Psoas muscle (tissue), 8 donors: ENCODE measurements around the gene KNDC1. TPM values are rescaled to one million over a fixed set of nuclear protein-coding genes. Genes with fewer than 3 reads are reported as not detected.
"Not testable (repeated sequence)": the region's sequence is repeated elsewhere in the genome, so short reads cannot be mapped to it uniquely, and the experiment has no call there.

ENCODE experiments used
- ATAC-seq, 4 donors: fragments of 200-7000 bp; cut with Tn5 transposase; one replicate each; pipeline ENCODE4 v1.9.1; 2020; ENCODE audit warnings: moderate library complexity in 3 of 4, mild to moderate bottlenecking in 2 of 4
- DNase-seq, 2 donors: peaks; one replicate each; pipeline ENCODE4 v3.0.0-alpha.2; 2020
- H3K27ac ChIP-seq: fragments of 200-600 bp; one replicate; pipeline ENCODE4 v1.8.0; 2022
- H3K27me3 ChIP-seq, 3 donors: fragments of 200-600 bp in 1 of 3; one replicate each; pipeline versions ENCODE4 v1.6.1 to v1.8.0; 2013 to 2022; ENCODE audit warnings: low read length in 2 of 3, mild to moderate bottlenecking in 2 of 3, moderate library complexity in 1 of 3; ENCODE audit not compliant: insufficient read depth in 3 of 3
- H3K36me3 ChIP-seq, 2 donors: fragments of 200-600 bp in 1 of 2; one replicate each; pipeline versions ENCODE4 v1.6.1 to v1.8.0; 2013 to 2022; ENCODE audit warnings: low read depth in 1 of 2, mild to moderate bottlenecking in 1 of 2, moderate library complexity in 1 of 2; ENCODE audit not compliant: insufficient read depth in 1 of 2
- H3K4me1 ChIP-seq: fragments of 200-600 bp; one replicate; pipeline ENCODE4 v1.8.0; 2022
- H3K4me3 ChIP-seq: fragments of 200-600 bp; one replicate; pipeline ENCODE4 v1.8.0; 2022; ENCODE audit warnings: mild to moderate bottlenecking
- H3K9me3 ChIP-seq: fragments of 200-600 bp; one replicate; pipeline ENCODE4 v1.8.0; 2022
- CTCF ChIP-seq: fragments of 200-600 bp; IDR thresholded peaks from one replicate; pipeline ENCODE4 v1.8.0; 2022; ENCODE audit warnings: antibody characterized with exemption
- WGBS, 3 donors: extraction: QIAGEN DNeasy Blood & Tissue Kit; methylation state at CpG; one replicate each; pipeline versions ENCODE4 v1.1.6 to v1.1.7; 2013; 5-methylcytosine and 5-hydroxymethylcytosine counted together
- intact Hi-C, 2 donors: fragments of 100-400 bp; cut with DNase I; formaldehyde crosslinking; loops; one replicate each; pipeline versions ENCODE4 v1.11.0 to v1.14.2; 2022
- polyA plus RNA-seq, 3 donors: library from polyadenylated mRNA; stranded (reverse); fragments of 200-250 nt; gene quantifications; one replicate each; pipeline ENCODE4 v1.2.3, GENCODE V29; 2013
- total RNA-seq, 4 donors: library from RNA; stranded (reverse); fragmentation: NEBNext Ultra II Directional in 2 of 4; extraction: Animal tissue kit (Norgen Biotek cat#: 25700) in 2 of 4; gene quantifications; one replicate each; pipeline versions ENCODE4 v1.2.1 to v1.2.4, GENCODE V29; 2021 to 2023
- donor health status: healthy with polysubstance abuse.
- donor health status: DM: no; HTN: no; CAD: no; lungs with moderate emphysema.
- donor health status: Bipolar disorder and iron deficiency.
- donor health status: healthy.
- donor health status: DM: yes; HTN: yes; CAD: no.
- donor health status: DM: no; HTN: no; CAD: no.
- donor health status: DM: no; HTN: no; CAD: no.
- donor health status: DM: yes; HTN: yes; CAD: no.

Gene KNDC1
- total and polyA plus RNA-seq, 7 donors: under 0.01 to 0.10 (median 0.01) TPM; not detected in 4

GRCh38 chr10:133261726-133262325 is 101.8 kb downstream of the KNDC1 start:
- WGBS, 3 donors: 1 to 2% (median 1%) methylated on average over 26 to 79 of the region's 79 CpGs
- intact Hi-C loops: loop anchor here in 1 of 2 donors (2.0 kb wide), 1 partner anchor 47 kb away; the partner anchor contains the start of genes TUBGCP2 and ZNF511
- no peak for TF ChIP-seq CTCF
- Histone ChIP-seq H3K36me3 (no peaks in the 10 kb centered on the region), H3K4me3 (peak overlapping the region; percentile 90), H3K27me3 (no peaks in the 10 kb centered on the region), H3K9me3 (no peaks in the 10 kb centered on the region), H3K4me1 (peaks cover 15% of the 10 kb centered on the region), H3K27ac (peak overlapping the region; percentile 92)
- peak; percentile 88 to 90 (median 88) for ATAC-seq
- DNase-seq: peak; percentile 91 to 95

- peaks cover 10% of the 10 kb centered on the region for H3K4me1 ChIP-seq
- ATAC-seq (no peak), DNase-seq (no peak)
- H3K4me3 ChIP-seq: peak overlapping the region; percentile 90
- no peaks in the 10 kb centered on the region for H3K27me3 ChIP-seq
- WGBS, 3 donors: 81 to 89% (median 82%) methylated on average over 12 to 14 of the region's 14 CpGs
- no peaks in the 10 kb centered on the region for H3K9me3 ChIP-seq
- no peak overlapping the region for H3K27ac ChIP-seq
- no peak for TF ChIP-seq CTCF
- intact Hi-C loops: no loop called here
- no peaks in the 10 kb centered on the region for H3K36me3 ChIP-seq
Observed at GRCh38 chr10:133262696-133263095, 102.7 kb downstream of the KNDC1 start.

GRCh38 chr10:133263674-133264073 is 103.7 kb downstream of the KNDC1 start:
- Histone ChIP-seq H3K27me3 (no peaks in the 10 kb centered on the region), H3K36me3 (no peaks in the 10 kb centered on the region), H3K4me3 (no peak overlapping the region), H3K9me3 (no peaks in the 10 kb centered on the region), H3K4me1 (peaks cover 6% of the 10 kb centered on the region), H3K27ac (no peak overlapping the region)
- ATAC-seq: no peak
- intact Hi-C loops: no loop called here
- WGBS, 3 donors: 79 to 85% (median 81%) methylated on average over 8 to 10 of the region's 10 CpGs
- no peak for TF ChIP-seq CTCF
- no peak for DNase-seq

- WGBS, 3 donors: 75 to 85% (median 79%) methylated on average over 9 of the region's 9 CpGs
- intact Hi-C loops: no loop called here
- ATAC-seq (no peak), DNase-seq (no peak)
- Histone ChIP-seq H3K27me3 (no peaks in the 10 kb centered on the region), H3K9me3 (no peaks in the 10 kb centered on the region), H3K4me3 (no peak overlapping the region), H3K27ac (no peak overlapping the region), H3K36me3 (no peaks in the 10 kb centered on the region), H3K4me1 (peaks cover 6% of the 10 kb centered on the region)
- TF ChIP-seq CTCF: no peak
Observed at GRCh38 chr10:133264461-133264860, 104.4 kb downstream of the KNDC1 start.

GRCh38 chr10:133265052-133265451 is 105.0 kb downstream of the KNDC1 start:
- H3K4me1 ChIP-seq, H3K9me3 ChIP-seq, H3K4me3 ChIP-seq, intact Hi-C loops, ATAC-seq, H3K27ac ChIP-seq, H3K27me3 ChIP-seq, DNase-seq, H3K36me3 ChIP-seq: not testable (repeated sequence)
- WGBS, 3 donors: 87 to 94% (median 91%) methylated on average over 10 of the region's 10 CpGs
